Islet precursor cell (in vitro differentiated cells): Measurements from ENCODE around the gene SLC6A19.

Source experiments
- DNase-seq: peaks from one replicate; pipeline ENCODE4 v3.0.0-alpha.2; 2018

Gene SLC6A19

DNA sequence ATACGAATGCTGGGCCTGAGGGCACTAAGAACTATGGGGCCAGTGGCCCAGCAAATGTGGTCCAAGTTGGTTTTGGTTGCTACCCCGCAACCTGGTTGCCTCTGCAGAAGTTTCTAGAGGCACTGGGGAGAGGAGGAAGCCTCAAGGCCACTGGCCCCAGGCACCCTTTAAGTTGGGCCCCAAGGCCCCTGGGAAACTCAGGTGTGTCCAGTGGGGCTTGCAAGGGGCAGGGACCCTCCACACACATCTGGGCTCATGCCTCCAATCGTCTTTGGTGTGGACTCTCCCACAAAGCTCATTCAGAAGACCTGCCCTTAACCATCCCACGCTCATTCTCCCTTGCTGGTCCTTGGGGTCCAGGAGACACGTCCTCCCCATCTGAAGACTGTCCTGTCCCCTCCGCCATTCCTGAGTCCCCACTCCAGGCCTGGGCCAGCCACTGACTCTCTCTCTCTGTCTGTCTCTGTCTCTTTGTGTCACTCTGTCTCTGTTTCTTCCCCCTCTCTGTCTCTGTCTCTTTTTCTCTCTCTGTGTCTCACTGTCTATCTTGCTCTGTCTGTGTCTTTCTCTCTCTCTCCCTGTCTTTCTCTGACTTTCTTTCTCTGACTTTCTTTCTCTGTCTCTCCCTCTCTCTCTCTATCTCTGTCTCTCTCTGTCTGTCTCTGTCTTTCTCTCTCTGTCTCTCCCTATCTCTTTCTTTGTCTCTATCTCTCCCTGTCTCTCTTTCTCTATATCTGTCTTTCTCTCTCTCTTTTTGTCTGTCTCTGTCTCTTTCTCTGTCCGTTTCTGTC, 3.3 kb upstream of the SLC6A19 start:
- DNase-seq: no peak

DNA sequence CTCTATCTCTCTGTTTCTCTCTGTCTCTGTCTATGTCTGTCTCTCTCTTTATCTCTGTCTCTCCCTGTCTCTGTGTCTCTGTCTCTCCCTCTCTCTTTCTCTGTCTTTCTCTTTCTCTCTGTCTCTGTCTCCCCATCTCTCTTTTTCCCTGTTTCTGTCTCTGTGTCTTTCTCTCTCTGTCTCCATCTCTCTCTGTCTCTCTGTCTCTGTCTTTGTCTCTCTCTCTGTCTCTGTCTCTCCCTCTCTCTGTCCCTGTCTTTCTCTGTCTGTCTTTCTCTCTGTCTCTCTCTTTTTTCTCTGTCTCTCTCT, 2.1 kb upstream of the SLC6A19 start:
- DNase-seq: no peak

DNA sequence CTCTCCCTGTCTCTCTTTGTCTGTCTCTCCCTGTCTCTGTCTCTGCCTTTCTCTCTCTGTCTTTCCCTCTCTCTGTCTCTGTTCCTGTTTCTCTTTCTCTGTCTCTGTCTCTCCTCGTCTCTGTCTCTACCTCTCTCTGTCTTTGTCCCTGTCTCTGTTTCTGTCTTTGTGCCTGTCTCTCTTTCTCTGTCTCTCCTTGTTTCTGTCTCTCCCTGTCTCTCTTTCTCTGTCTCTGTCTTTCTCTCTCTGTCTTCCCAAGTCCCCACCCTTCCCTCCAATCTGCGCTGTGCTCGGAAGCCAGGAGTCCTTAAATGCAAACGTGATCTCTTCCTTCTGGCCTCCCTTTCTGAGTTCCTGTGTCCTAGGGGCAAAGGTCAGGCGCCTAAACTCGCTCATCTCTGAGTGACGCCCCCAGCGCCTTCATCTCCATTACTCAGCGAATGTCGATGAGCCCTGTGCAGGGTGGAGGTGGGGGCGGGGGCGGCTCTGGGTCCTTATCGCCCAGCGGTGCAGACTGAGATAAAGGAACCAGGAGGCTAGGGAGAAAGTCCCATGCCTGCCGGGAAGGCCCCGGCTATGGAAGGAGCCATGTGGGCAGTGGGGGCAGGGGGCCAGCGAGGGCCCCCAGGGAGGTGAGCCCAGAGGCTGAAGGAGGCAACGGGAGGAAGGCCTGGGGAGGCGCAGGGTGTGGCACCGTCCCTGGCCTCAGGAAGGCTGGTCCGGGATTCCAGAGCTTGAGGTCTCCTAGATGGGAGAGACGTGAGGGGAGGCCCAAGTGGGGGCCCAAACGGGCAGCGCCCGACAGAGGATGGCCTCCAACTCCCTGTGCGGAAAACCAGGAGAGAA, 1.5 kb upstream of the SLC6A19 start:
- DNase-seq: no peak

DNA sequence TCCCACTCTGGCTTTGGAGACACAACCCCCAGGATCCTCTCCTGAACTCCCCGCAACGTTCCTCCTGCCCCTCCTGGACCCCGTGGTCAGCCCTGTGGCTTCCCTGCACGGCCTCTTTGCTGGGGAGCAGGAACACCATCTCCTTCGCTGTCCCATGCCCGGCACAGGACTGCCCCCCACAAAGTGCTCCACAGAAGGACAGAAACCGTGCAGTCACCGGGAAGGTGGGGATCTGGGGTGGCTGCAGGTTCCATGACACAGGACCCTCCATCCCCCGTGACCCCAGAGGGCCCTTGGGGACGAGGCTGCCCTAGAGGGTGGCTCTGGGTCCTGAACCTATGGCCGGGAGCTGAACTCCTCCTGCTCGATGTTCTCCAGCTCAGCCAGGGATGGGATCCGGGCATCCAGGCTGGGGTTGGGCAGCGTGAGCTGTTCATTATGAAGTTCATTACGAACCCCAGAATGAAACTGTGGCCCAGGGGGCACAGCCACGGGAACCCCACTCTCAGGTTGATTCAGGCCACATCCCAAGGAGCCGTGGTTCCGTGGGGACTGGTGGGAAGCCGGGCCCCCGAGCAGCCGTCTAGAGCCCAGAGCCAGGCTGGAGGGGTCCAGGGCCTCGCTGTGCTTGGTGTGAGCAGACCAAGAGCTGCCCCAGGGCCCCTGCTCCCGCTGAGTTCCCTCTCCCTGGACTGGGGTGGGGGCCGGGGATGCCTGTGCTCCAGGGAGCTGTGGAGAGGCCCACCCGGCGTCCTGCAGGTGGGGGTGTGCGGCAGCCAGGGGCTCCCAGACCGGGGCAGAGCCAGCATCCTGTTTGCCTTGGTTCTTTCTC, 684 bp upstream of the SLC6A19 start:
- DNase-seq: no peak

DNA sequence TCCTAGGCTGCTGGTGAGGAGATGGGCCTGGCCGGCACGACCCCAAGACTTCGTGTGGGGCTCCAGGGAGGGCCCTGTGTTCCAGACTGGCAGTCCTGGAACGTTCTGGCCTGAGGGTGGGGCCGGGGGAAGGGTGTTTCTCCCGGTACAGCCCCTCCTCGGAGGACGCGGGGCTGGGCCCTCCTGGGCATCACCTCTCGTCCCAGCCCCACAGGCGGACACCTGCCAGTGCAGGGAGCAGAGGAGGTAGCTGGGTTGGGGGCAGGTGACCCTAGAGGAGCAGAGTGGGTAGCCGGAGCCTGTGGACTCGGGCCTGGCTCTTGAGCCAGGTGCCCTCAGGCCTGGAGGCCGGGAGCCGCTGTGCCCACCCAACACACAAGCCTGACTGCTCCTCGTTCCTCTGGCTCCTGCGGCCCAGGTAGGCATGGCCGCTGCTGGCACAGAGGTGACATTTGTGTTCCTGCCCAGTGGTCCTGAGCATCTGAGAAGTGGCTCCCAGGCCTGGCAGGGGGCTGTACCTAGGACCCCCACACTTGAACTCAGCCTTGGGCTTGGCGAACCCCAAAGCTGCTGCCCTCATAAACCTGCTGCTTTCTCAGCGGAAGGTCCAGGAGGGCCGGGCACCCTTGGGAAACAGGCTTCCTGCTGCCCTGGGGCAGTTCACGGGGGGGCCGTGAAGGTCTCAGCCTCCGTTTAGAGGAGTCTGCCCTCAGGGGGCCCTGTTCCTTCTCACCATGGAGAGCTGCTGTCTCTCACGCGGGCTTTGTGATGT, 817 bp downstream of the SLC6A19 start:
- DNase-seq: no peak

GRCh38 chr5:1202798-1203185, 1.4 kb downstream of the SLC6A19 start:
- DNase-seq: no peak

DNA sequence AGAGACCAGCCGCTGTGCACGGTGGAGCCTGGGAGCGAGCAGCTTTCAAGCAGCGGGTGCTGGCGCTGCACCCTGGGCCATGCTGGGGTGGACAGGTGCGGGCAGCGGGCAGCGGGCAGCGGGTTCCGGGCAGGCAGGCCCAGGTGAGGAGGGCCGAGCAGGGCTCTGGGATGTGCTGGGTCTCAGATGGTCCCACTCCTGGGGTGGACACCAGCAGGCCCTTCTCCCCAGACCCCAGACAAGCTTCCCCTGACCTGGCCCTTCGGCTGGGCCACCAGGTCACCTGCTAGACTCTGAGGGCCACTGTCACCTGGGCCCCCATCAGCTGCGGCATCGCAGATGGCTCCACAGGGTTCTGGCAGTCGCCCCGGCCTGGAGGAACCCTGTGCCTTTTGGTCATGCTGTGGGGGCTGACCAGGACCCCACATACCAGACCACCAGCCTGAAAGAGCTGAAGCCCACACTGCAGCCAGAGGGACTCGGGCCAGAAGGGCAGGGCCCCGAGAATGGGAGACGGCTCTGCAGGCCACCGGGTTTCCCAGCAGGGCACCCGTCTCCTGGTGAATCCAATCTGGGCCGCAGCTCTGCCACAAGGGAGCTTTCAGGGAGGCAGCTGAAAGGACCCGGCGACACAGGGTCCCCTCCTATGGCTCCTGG, 2.0 kb downstream of the SLC6A19 start:
- no peak for DNase-seq

DNA sequence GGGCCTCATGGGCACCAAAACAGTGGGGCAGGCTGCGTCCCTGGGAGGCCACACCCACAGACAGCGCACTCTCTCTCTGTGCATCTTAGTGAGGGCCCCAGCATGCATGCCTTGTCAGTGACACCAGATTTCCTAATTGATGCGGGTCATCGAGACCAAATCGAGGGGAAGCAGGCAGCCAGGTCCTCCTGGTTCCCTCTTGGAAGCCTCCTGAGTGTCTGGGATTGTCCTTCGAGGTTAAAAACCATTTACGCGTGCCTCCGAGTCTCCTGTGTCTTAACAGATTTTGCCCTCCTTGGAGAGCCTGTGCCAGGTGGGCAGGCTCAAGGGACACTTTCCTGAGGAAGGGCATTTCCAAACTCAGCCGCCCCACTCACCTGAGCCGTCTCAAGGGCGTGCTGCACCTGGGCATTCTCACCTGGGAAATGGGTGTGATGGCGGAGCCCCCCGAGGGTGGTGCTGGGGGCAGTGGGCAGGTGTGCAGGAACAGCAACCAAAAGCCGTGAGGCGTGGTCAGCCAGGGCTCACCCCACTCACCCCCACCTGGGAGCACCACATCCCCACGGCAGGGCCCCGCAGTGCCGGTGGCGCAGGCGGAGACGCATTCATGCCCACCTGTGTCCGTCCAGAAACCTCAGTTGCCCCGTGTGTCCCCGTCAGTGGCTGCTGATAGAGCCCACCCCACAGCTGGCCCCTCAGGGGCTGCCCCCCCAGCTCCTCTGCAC, 2.7 kb downstream of the SLC6A19 start:
- DNase-seq: no peak

- DNase-seq: peak; percentile 73
Measured at GRCh38 chr5:1204693-1205242, 3.4 kb downstream of the SLC6A19 start.

DNA sequence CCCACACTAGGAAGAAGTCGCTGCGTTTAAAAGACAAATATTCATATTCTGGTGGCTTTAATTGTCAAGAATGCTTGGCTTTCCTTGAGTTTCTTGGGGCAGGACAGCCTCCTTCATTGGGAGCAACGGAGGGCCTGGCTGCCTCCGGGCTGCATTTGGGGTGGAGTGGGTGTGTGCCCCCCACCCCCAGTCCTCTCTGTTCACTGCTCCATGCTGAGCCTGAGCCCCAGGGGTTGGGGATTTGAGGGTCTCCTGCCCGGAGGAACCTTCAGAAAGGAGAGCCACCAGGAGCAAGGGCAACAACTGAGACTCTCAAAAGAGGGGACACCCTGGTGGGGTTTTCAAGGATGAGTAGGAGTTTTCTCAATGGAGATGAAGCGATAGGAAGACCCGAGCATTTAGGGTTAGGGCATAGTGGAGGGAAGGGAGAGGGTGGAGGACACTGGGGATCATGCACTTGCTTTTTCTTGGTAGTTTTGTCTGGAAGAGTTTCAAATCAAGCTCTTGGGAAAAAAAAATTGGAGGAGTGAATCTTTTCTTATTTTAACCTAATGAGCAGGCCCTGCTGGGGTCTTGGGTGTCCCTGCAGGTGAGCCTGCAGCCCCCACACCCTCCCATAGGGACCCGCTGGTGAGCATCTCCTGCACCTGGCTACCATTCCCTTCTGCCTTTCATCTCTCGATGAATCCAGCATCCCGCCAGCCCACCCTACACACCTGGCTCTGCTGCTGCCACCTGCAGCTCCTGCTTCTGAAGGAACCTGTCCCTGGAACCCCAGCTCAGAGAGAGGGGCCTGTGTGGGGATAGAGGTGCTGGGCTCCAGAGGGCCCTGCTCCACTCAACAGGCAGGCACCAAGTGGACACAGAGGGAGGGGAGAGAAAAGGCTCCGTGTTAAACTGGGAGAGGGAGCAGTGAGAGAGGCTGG, 4.1 kb downstream of the SLC6A19 start:
- DNase-seq: no peak

DNA sequence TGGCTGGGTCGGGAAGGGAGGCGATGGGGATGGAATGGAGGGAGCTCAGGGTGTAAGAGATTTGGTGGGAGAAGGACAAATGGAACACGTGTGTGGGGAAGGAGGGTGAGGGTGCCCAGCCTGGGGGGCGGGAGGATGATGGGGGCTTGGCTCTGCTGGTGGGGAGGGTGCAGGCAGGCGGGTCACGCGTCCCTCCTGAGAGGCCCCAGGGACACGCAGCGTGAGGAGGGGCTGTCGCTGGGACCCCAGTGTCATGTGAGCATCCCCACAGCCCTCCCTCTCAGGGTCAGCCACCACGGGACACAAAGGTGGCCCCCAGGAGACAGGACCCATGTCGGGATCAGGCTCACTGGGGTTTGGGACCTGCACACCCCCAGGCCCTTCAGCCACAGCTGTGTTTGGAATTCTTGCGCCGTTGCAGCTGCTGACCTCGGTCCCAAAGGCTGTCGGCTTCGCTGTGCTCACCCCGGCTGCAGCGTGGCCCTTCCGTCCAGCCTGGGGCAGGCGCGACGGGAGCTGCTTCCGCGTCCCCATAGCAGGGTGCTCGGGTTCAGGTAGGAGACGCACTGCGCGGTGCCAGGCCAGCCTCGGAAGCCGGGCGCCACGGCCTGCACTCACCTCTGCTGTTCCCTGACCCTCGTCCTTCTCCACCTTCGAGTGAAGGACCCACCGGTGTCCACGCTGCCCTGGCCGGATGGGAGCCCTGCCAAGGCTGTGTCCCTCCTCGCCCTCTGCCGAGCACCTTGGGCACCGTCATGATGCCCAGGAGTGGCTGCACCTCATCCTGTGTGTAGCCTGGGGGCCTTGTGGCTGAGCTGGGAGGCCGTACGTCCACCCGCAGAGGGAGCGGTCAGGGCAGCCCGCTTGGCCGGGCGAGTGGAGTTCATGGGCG, 5.4 kb downstream of the SLC6A19 start:
- DNase-seq: no peak

- no peak for DNase-seq
Measured at GRCh38 chr5:1207555-1207954, 6.2 kb downstream of the SLC6A19 start.

- DNase-seq: no peak
Measured at GRCh38 chr5:1208221-1208742, 6.9 kb downstream of the SLC6A19 start.

- no peak for DNase-seq
Measured at GRCh38 chr5:1208743-1209488, 7.5 kb downstream of the SLC6A19 start.

GRCh38 chr5:1209489-1209852, 8.1 kb downstream of the SLC6A19 start:
- DNase-seq: no peak

- DNase-seq: no peak
Measured at GRCh38 chr5:1209896-1210776, 8.7 kb downstream of the SLC6A19 start.

GRCh38 chr5:1210832-1211251, 9.4 kb downstream of the SLC6A19 start:
- no peak for DNase-seq
